ENCODE measurements around the gene ESPN.
A peak's percentile ranks its signal among the peaks of the same experiment; 100 is the strongest.
"Not testable (repeated sequence)": the region's sequence is repeated elsewhere in the genome, so short reads cannot be mapped to it uniquely, and the experiment has no call there.

The ESPN gene

DNA sequence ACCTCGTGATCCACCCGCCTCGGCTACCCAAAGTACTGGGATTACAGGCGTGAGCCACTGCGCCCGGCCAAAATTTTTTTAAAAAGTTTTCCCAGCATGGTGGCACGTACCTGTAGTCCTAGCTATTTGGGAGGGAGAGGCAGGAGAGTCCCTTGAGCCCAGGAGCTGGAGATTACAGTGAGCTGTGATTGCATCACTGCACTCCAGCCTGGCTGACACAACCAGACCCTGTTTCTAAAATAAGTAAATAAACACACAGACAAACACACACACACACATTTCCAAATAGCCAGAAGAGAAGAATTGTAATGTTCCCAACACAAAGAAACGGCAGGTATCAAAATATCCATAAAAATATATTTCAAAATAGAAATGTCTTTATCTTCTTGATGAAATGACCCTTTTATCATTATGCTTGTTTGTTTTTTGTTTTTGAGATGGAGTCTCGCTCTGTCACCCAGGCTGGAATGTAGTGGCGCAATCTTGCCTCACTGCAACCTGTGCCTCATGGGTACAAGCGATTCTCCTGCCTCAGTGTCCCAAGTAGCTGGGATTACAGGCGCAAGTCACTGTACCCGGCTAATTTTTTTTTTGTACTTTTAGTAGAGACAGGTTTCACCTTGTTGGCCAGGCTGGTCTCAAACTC lies 14.2 kb upstream of the ESPN start:
- DNase-seq = no peak

DNA sequence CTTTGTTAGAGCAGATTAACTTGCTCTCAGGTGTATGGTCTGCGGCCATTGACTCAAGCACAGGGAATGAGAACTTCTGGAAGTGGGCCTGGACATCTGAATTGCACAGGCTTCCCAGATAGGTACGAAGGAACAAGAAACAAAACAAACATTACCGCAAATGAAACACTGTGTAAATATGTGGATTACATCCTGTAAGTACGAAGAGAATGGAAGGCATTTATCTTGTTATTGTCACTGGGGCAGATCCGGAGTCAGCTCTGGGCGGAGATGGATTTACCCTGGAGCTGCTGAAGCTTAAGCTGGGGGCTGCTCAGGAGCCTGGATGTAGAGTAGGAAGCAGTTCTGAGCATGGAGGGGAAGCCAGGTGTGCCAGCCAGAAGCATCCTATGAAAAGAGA lies 11.7 kb upstream of the ESPN start:
- DNase-seq = no peak

DNA sequence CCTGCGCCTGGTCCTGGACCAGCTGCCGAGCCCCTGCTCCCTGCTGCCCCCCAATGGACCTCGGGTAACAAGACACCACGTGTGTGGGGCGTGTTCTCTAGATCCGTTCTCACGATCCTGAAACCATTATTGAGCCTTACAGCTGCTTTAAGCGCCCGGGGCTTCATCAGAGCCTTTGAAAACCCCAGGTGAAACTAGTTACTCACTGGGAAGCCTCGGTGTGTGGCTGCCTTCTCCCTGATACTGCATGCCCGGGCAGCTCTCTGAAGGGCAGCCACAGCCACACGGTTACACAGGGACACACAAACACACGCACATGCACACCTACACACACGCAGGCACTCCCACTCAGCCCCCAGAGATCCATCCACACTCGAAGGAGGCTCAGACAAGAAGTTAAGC lies 10.1 kb upstream of the ESPN start:
- DNase-seq = peak in 2 of 6 experiments; percentile 20 to 34

DNA sequence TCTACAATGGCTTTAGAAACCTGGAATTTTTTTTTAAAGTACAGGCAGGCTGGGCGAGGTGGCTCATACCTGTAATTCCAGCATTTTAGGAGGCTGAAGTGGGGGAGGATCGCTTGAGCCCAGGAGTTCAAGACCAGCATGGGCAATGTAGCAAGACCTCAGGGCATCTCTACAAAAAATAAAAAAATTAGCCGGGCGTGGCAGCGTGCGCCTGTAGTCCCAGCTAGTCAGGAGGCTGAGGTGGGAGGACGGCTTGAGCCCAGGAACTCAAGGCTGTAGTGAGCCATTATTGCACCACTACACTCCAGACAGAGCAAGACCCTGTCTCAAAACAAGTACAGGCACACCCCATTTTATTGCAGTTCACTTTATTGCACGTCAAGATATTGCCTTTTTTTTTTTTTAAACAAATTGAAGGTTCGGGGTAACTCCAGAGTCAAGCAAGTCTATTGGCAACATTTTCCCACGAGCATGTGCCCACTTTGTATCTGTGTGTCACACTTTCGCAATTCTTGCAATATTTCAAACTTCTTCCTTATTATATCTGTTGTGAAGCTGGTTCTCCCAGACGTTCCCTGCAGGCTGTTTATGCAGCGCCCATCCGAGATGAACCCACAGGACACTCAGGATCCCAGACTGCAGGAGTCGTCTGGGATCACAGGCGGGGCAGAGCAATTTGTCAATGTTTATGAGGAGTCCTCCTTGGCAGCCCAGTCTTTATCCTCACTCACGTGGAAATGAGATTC lies 9.5 kb upstream of the ESPN start:
- DNase-seq = no peak

DNA sequence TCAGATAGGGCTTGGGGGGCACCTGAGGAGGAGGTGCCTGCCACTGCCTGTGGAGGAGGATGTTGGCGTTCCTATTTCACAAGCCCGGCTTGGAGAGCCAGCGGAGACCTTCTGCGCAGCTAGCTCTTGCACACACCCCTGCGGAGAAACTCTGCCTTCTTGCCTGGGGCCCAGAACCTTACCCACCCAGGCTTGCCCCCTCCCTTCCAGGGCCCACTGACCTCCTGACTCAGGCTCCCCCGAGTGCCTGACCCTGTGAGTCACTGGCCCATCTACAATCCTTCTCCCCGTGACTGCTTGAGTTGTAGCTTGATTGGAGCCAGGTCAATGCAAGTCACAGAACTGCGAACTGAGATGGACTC lies 8.3 kb upstream of the ESPN start:
- DNase-seq = no peak

DNA sequence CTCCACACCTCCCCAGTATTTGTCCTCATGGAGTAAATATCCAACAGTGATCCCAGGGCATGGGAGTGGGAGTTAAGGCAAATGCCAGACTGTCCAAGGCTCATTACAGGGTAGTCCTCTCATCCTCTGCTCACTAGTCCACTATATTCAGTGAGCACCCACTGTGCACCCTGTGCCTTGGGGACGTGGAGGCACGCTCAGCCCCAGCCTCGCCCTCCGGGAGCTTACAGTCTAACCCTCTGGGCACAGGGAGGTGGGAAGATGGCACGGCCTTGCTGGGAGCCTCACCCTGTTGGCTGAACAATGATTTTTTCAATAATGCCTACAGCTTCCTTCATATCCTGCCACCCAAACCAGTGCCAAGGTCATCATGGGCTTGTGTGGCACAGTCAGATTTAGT lies 7.7 kb upstream of the ESPN start:
- no peak for DNase-seq

DNA sequence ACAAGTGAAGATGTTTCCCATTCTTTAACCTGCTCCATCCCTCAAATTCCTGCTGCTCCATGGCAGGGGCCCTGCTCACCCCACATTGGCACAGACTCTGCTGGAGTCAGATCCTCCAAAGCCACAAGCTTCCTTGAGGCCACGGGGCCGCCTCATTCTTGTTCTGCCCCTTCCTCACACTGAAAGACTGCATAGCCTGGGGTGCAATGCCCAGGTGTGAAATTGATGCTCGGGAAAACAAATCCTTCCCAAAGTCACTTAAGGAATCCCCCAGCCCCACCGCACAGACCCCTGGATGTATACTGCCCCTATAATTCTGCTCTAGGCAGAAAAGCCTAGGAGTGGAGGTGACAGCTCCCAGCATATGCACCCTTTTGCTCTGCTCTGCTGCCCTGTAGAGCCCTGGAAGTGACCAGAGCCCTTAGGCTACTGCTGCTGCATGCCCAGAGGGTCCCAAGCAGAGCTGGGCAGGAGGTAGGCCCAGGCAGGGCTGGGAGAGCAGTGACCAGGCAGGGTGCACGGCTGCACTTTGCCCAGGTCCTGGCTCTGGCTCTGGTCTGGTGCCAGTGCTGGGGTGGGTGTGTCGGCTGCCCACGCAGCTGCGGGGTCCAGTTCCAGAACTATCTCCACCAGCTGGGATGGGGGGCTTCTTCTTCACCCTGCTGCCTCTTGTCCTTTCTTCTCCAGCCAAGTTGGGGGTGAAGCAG lies 6.5 kb upstream of the ESPN start:
- no peak for DNase-seq

DNA sequence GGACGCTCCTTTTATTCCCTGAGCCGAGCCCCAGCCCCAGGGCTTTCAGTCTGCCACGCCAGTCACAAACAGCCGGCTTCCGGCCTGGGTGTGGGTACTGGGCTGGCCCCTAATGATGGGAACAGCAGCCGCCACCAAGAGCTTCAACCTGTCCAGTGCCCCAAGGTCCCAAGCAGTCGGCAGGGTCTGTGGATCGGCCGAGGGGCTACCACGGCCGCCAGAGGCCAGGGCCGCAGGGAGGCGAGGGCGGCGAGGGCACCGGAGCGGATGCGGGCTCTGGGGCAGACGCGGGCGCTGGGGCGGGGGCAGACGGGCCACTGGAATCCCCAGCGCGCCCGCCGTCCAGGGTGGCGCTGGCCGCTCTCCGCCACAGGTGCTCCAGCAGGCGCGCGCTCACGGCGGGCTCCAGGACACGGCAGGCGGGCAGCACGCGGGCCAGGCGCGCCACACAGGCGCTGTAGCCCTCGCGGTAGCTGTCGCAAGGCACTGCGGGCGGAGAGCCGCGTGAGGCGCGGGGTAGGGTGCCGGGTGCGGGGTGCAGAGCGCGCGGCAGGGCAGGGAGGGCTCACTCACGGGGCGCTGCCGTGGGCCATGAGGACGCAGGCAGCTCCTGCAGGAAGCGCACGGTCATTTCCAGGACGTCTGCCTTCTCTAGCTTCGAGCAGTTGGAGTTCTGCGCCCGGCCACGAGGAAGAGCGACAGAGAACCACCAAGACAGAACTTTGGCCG lies 5.7 kb upstream of the ESPN start:
- DNase-seq = no peak

DNA sequence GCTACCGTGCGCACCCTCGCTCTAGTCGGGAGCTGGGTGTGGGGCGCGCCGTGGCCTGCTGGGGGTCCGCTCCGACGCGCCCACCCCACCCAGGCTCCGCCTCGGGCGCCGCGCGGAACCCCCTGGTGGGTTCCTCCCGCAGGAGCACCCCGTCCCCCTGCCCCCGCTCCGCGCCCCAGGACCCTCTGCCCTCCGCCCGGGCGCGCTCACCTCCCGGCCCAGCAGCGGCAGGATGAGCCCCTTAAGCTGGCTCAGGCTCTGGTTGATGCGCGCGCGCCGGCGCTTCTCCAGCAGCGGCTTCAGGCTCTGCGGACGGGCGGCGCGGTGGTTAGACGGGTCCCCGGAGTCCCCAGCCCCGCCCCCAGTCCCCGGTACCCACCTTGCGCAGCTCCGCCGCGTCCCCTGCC lies 5.2 kb upstream of the ESPN start:
- no peak for DNase-seq

DNA sequence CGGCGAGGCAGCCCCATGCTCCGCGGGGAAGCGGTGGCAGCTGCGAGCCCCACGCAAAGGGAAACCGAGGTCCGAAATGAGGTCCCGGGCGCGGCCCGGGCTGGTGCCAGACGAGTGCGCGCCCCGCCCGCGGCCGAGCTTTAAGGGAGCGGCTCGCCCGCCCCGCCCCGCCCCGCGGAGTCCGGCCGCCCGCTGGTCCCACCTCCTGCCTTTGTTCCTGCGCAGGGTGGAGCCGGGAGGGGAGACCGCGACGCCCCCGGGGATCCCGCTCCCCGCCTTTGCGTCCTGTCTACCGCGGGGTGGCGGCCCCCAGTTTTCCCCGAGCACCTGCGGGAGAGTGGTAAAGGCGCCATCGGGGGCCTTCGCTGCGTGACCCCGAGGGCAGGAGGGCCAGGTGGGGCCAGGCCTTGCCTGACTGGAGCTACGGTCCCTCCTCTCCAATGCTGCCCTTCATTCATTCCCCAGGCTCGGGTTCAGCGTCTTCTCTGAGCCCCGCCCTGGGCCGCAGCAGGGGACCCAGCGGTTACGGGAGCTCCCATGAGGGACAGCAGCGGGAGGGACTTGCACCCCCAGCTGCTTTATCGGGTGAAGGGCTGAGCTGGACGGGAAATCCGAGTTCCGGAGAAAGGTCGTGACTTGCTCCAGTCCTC lies 4.6 kb upstream of the ESPN start, which contains the start of gene HES2:
Gene HES2 (minus strand): TSS at position 116 of the 650 bp plus-strand sequence. CDS start 99 bp downstream, at position 17.
- no peak for DNase-seq

DNA sequence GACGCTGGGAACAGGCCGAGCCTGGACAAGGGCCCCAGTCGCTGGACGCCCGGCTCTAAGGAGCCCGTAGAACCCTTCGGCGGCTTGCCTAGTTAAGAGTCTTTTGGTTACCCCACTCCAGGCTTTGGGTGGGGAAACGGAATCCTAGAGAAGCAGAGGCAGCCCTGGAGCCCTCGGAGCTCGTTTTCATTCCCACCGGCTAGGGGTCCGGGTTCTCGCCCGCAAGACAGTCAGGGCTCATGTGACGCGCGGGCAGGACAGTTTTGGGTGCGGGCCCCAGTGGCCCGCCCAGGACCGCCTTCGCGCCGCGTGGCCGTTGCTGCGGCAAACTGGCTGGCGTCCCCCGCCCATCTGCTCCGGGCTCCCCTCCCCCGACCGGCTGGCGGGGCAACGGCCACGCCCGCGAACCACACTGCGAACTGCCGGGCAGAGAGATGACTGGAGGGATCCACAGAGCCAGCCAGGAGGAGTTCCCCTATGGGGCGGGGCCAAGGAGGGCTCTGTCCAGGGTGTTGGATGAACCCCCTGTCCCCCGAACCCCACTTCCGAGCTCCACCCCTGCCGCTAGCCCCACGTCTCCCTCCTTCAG lies 4.0 kb upstream of the ESPN start:
- no peak for DNase-seq

DNA sequence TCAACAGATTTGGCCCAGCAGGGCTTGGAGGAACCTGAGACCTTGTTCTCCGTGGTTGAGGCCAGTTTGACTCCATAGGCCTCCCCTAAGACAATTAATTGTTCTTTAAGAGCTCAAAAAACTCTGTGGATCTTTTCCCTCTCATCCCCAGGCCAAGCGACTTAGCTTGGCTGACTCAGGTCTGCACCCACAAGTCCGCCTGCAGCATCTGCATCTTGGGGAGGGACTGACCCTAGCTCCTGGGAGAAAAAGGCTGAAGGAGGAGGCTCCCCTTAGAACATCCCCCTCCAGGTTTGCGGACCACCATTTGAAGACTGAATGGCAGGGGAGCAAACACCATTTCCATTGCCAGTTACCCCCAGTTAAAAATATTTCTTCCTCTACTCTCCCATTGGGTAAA lies 3.3 kb upstream of the ESPN start:
- no peak for DNase-seq

DNA sequence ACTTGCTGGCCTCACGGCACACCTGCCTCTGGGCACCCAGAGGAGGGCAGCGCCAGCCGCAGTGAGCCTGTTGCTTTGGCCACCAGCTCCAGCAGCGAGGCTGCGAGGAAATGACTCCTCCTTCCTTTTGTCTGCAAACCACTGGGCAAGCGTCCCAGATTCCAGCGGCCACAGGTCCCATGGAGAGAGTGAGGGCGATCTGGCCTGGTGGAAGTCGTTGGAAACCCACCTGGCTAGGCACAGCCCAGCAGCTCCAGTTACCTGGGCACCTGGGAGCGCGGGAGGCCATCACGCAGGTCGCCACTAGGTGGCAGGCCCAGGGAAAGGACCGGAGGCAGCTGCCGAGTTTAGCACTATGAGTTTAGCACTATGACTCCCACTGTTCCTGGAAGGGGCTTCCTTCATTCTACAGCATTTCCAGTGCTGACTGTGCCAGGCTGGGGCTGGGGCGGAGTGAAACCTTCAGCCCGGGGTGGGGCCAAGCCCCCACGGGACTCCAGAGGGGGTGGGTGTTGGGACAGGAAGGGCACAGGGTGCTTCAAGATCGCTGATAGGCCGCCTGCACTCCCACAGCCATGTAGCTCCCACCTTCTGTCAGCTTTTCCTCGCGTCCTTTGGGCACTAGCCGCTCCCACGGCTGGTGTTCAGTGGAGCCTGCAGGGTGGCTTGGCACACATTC lies 1.1 kb upstream of the ESPN start:
- DNase-seq = peak; percentile 40 to 74 (median 55)

DNA sequence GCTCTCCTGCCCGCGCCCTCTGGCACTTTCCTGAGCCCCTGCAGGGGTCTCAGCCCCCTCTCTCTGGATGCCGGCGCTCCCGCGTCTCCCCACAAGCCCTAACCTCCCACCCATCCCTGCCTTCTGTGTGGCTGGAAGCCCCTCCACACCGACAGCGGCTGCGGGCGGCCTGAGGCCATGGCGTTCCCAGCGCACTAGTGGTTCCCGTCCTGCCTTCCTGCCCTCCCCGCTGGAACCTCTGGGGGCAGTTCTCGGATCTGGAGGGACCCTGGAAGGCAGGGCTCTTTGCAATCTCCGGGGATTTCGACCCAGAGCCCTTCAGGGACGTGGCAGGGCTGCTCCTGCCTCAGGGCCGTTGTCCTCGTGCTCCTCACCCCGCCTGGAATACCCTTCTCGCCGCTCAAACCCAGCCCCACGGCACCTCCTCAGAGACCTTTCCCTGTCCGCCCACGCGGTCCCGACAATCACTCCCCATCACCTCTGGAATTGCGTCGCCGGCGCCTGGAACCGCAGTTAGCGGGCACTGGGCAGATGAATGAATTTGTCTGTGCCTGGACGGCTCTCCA lies 493 bp upstream of the ESPN start:
- no peak for DNase-seq

DNA sequence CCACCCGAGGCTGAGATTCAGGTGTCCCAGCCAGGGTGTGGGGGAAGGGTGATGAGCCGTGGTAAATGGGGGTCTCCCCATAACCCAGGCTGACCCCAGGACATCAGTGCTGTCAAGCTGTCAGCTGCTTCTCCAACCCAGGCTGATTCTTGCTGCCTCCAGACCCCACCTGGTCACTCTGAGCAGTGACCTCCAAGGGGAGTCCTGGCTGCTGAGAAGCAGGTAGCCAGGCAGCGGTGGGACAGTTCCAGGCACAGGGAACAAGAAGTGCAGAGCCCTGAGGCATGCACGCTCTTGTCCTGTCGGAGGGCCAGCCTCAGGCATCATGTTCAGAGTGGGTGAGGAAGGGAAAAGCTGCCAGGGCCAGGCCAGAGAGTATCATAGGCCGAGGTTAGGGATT lies 1.1 kb downstream of the ESPN start:
- no peak for DNase-seq

DNA sequence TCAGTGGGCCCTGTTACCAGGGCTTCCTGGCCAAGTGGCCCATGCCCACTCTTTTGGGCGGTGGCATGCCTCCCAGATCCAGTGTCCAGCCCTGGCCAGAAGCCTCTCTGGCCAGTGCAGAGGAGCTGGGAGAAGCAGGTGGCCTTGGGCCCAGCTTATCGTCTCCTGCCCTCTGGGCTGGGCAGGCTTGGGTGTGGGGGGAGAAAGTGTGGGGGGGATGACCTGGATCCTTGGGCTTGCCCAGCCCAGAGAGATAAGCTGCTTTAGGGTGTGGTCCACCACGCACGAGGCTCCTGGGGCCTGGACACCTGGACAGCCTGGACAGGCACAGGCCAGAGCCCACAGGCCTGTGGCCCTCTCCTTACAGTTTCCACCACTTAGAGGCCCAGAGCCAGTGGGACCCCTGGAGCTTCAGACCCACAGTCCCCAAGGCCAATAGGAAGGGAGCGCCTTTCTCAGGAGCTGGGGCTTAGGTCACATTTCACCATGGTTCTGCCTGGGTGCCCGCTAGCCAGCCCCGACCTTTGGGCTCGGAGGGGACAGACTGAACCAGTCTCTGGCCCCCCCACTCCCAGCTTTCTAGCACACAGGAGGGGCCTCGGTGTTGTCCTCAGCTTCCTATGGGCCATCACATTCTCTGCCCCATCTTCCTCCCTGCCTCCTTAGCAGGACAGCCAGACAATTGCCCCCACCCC lies 1.8 kb downstream of the ESPN start:
- DNase-seq = no peak

DNA sequence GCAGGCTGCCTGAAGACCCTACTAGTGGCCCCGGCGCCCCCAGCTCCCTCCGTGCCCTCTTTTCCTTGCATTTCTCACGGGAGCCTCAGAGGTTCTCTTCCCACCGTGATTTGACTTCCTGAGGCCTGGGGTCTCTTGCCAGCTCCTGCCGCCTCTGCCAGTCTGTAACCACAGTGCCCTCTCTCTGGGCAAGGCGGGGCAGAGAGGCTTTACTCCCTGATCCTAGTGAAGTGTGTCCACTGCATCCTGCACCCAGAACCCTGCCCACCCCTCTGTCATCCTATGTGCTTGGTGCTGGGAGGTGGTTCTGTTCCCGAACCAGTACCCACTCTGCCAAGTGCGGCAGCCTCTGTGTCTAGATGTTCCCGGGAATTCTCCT lies 2.4 kb downstream of the ESPN start:
- no peak for DNase-seq

DNA sequence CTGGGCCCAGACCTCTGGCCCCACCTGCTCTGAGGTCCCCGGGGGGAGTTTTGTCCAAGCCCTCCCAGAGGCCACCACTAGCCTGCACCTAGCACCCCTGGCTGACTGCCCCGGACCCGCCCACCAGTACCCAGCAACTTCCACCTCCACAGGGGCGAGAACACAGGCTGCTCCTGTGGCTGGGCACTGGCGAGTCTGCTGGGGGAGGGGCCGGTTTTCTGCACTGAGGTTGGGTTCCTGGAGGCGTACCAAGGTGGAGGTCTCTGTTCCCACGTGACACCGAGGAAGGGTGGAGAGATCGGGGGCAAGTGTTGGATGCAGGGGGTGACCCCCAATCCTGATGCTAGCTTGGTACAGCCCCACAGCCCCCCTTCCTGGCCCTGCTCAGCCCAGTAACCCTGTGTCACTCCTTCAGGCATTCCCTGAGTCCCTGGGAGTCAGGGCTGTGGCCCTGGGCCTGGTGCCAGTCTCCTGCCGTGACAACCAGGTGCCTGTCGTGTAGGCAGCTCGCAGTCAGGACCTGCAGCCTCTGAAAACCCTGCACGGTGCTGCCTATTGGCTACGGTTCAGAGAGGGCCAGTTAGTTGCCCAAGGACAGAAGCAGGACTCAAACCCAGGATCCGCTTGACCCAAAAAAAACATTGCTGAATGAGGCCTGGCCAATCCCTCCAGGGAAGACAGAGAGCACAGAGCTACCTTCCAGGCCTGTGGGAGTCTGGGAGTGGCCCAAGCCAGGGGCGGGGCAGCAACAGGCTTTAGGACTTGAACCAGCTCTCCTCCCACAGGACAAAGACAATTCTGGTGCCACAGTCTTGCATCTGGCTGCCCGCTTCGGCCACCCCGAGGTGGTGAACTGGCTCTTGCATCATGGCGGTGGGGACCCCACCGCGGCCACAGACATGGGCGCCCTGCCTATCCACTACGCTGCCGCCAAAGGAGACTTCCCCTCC lies 3.1 kb downstream of the ESPN start:
- no peak for DNase-seq

DNA sequence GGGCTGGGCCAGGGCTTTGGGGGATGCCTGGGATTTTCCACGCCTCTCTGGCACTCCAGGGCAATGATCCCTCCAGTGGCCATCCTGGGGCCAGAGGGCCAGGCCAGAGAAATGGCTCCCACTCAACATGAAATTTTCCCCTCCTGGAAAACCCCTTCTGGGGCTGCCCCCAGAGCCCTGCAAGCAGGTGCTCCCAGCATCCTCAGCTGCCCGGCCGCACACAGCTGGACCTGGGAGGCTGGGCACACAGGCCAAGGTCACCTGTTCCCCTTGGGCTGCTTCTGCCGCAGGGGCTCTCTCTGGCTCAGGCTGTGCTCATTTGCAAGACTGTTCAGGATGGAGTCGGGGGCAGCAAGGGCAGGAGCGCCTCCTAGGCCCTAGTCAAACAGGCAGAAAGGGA lies 3.9 kb downstream of the ESPN start:
- not testable (repeated sequence) for DNase-seq
